Astrocyte (in vitro differentiated cells and primary cell): Measurements from ENCODE around the gene FAM221B.

Experiments
- CTCF ChIP-seq: IDR thresholded peaks from 2 replicates; pipeline ENCODE4 v1.5.1; 2011; ENCODE audit warnings: low read depth, mild to moderate bottlenecking, inconsistent platforms, low read length, moderate library complexity; ENCODE audit not compliant: insufficient read depth
- EZH2 ChIP-seq: IDR thresholded peaks from 2 replicates; pipeline ENCODE4 v1.6.1; 2012; ENCODE audit warnings: mild to moderate bottlenecking, low read length, inconsistent platforms; ENCODE audit not compliant: insufficient read depth

- TF ChIP-seq CTCF = no peak
- TF ChIP-seq EZH2 = no peak
Observed at GRCh38 chr9:35859310-35859989, 30.9 kb upstream of the FAM221B start.
